ENCODE measurements around the gene MRFAP1. TPM values are rescaled to one million over a fixed set of nuclear protein-coding genes. Genes with fewer than 3 reads are reported as not detected.

Gene MRFAP1
- total RNA-seq, 2 donors from 2014 or later, result 214 to 274 TPM

DNA sequence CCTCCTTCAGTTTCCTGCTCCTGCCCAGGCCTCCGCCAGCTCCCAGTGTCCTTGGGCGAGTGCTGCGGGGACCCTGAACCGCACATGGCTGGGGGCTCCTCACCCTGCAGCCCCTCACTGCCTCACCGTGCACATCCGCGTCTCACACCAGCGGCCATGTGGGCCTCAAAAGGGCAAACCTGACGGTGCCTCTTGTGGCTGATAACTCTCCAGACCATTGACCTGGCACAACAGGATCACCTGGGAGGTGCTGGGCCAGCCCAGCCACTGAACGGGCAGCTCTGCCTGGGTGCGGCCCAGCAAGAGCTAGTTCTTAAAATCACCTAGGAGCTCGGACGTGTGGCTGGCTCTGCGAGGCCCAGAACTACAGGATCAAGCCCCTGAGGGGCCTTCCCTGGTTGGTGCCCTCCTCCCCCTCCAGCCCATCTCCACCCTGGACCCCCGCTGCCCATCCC, 49.0 kb downstream of the MRFAP1 start:
- H3K4me3 ChIP-seq, result no peak overlapping the region
- no peaks in the 10 kb centered on the region for H3K36me3 ChIP-seq
- TF ChIP-seq, protein P1, sequence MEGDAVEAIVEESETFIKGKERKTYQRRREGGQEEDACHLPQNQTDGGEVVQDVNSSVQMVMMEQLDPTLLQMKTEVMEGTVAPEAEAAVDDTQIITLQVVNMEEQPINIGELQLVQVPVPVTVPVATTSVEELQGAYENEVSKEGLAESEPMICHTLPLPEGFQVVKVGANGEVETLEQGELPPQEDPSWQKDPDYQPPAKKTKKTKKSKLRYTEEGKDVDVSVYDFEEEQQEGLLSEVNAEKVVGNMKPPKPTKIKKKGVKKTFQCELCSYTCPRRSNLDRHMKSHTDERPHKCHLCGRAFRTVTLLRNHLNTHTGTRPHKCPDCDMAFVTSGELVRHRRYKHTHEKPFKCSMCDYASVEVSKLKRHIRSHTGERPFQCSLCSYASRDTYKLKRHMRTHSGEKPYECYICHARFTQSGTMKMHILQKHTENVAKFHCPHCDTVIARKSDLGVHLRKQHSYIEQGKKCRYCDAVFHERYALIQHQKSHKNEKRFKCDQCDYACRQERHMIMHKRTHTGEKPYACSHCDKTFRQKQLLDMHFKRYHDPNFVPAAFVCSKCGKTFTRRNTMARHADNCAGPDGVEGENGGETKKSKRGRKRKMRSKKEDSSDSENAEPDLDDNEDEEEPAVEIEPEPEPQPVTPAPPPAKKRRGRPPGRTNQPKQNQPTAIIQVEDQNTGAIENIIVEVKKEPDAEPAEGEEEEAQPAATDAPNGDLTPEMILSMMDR (IDR thresholded peaks at IDR 0.05), result no peak

More for the DNA sequence above, 49.0 kb downstream of the MRFAP1 start:
- Histone ChIP-seq H3K4me1 (peaks cover 8% of the 10 kb centered on the region), H3K9me3 (no peaks in the 10 kb centered on the region), H3K27ac (peak overlapping the region; percentile 51), H3K9ac (ENCODE audit: low read depth in 2 of 2, low read length in 2 of 2) (peak overlapping the region in 1 of 2 donors; percentile 21), H3K27me3 (no peaks in the 10 kb centered on the region)
- intact Hi-C loops (cut with DNase I), result no loop called here
- peak; percentile 60 for DNase-seq

Other genes with a start within 250 kb of the MRFAP1 start
- under 1 TPM; 0.05 to 0.35 TPM for gene PPP2R2C, start 168.1 kb upstream of the MRFAP1 start, total RNA-seq
- 10 to 100 TPM; 30.7 to 31.1 TPM for gene MAN2B2, start 65.5 kb upstream of the MRFAP1 start, total RNA-seq
- 100 to 1,000 TPM; 137 to 547 TPM for gene S100P, start 53.2 kb downstream of the MRFAP1 start, total RNA-seq
- gene MRFAP1L1, start 69.2 kb downstream of the MRFAP1 start, total RNA-seq, result 10 to 100 TPM; 33.6 to 37.4 TPM
- 10 to 100 TPM; 14.4 to 16.4 TPM for gene BLOC1S4, start 75.5 kb downstream of the MRFAP1 start, total RNA-seq
- gene KIAA0232, start 142.0 kb downstream of the MRFAP1 start, total RNA-seq, result 10 to 100 TPM; 20.8 to 32.8 TPM

All from colonic mucosa (tissue), 4 donors.